GM18511 (cell line): Measurements from ENCODE around the gene OR8H2.
"Not testable (repeated sequence)": the region's sequence is repeated elsewhere in the genome, so short reads cannot be mapped to it uniquely, and the experiment has no call there.

Source experiments
- ATAC-seq: cut with Tn5 transposase; IDR thresholded peaks from one replicate; pipeline ENCODE4 v1.9.1; 2021; ENCODE audit warnings: mild to moderate bottlenecking, moderate library complexity; ENCODE audit not compliant: unreplicated experiment

OR8H2 gene, protein sequence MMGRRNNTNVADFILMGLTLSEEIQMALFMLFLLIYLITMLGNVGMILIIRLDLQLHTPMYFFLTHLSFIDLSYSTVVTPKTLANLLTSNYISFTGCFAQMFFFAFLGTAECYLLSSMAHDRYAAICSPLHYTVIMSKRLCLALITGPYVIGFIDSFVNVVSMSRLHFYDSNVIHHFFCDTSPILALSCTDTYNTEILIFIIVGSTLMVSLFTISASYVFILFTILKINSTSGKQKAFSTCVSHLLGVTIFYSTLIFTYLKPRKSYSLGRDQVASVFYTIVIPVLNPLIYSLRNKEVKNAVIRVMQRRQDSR

DNA sequence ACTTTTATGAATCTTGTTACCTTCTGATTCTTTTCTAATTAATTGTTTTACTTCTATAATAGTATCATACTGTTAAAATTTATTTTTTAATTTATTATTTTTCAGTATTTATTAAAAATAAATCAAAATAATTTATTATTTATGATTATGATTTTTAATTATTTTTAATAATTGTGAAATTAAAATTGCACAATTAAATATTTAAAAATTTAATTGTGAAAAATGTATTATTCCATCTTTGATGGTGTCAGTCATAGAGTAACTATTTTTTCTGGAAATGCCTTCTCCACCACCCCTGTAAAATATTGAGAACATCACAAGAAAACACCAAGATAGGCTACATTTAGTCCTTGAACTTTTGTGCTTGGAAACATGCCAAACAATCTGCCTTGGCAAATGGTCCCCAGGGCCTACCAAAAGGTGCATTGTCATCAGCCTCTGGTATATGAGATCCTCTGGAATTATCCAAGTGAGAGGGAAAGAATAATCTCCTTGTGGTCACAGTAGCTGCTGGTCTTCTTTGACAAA is at the start of gene OR8H2:
Gene OR8H2, plus strand, starts transcription at position 478 of the 528 bp plus-strand sequence. CDS start 1,356 bp downstream, outside the sequence.
- ATAC-seq: no peak

GRCh38 chr11:56056366-56056765 is 47.1 kb upstream of the OR8H2 start:
- not testable (repeated sequence) for ATAC-seq

DNA sequence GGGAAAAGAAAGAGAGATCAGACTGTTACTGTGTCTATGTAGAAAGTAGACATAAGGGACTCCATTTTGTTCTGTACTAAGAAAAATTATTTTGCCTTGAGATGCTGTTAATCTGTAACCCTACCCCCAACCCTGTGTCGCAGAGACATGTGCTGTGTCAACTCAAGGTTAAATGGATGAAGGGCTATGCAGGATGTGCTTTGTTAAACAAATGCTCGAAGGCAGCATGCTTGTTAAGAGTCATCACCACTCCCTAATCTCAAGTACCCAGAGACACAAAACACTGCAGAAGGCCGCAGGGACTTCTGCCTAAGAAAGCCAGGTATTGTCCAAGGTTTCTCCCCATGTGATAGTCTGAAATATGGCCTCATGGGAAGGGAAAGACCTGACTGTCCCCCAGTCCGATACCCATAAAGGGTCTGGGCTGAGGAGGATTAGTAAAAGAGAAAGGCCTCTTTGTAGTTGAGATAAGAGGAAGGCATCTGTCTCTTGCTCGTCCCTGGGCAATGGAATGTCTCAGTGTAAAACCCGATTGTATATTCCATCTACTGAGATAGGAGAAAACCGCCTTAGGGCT is 45.7 kb upstream of the OR8H2 start:
- ATAC-seq: not testable (repeated sequence)

GRCh38 chr11:56058260-56058780 is 45.2 kb upstream of the OR8H2 start:
- ATAC-seq: not testable (repeated sequence)

DNA sequence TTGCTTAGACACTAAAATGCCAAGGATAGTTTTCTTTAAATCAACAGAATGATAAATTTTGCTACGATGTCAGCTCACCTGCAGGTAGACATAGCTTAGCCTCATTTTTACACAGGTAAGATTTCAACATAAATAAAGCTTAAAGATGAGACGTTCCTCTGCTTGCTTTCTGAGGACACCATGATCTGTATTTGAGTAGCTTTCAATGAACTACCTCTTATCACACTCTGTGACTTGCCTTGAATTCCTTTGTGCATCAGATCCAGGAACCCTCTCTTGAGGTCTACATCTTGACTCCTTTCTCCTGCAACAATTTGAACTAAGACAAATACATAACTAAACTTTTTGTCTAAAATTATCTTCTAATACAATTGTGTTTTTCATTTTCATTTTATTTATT is 36.5 kb upstream of the OR8H2 start:
- ATAC-seq: no peak

- no peak for ATAC-seq
Observed at GRCh38 chr11:56089697-56090096, 13.8 kb upstream of the OR8H2 start.

DNA sequence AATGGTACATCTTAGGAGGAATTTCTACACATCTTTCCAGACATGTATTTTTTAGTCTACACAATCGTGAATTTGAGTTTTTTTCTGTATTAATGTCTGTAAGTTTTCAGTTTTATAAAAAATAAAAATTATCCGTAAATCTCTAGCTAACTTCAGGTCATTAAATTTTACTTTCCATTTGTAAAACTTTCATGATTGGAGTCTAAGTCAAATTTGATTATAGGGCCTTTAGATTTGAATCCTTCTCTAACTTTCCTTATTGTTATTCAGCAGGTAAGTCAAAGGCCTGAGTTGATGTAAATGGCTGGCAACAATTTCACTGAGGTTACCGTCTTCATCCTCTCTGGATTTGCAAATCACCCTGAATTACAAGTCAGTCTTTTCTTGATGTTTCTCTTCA is 10.5 kb upstream of the OR8H2 start, which contains the start of gene OR8I2:
Gene OR8I2, plus strand, starts transcription at position 301 of the 400 bp plus-strand sequence. Its CDS starts 0 bp downstream, at position 301.
- ATAC-seq: no peak

DNA sequence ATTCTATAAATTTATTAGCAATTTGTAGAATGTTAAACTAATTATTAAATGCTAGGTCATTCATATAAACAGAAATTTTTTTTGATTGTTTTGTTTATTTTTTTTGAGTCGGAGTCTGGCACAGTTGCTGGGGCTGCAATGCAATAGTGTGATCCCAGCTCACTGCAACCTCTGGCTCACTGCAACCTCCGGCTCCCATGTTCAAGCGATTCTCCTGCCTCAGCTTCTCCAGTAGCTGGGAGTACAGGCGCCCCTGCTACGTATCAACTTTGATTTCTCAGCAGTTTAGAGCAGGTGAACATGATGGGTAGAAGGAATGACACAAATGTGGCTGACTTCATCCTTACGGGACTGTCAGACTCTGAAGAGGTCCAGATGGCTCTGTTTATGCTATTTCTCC is 18.6 kb downstream of the OR8H2 start, which contains the start of gene OR8H3:
Gene OR8H3, plus strand, starts transcription at position 301 of the 400 bp plus-strand sequence. Its CDS starts 0 bp downstream, at position 301.
- ATAC-seq: no peak

DNA sequence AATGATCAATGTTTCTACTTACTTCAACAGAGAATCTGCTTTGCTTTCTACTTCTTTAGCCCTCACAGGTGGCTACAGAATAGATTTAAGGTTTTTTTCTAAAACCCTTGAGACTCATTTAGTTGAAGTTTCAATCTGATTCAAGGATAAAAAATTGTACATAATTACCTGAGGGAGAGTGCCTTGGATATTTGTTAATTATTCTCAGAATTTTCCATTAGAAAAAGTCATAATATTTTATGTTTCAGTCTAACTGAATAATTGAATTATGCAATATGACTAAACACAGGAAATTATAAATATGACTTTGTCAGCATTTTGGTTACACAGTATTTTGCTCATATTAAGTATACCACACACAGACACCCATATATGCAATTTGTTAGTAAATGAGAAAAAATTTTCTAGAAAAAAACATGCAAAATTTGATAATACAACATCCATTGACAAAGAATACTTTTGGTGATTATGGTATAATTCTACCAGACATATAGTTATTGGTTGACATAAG is 36.7 kb downstream of the OR8H2 start, which contains the start of gene OR8J3:
Gene OR8J3, minus strand, starts transcription at position 51 of the 511 bp plus-strand sequence. CDS start 2,483 bp downstream, outside the sequence.
- no peak for ATAC-seq

DNA sequence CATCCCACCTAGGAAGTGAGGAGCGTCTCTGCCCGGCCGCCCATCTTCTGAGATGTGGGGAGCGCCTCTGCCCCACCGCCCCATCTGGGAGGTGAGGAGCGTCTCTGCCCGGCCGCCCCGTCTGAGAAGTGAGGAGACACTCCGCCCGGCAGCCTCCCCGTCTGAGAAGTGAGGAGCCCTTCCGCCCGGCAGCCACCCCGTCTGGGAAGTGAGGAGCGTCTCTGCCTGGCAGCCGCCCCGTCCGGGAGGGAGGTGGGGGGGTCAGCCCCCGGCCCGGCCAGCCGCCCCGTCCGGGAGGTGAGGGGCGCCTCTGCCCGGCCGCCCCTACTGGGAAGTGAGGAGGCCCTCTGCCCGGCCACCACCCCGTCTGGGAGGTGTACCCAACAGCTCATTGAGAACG is 40.2 kb downstream of the OR8H2 start:
- not testable (repeated sequence) for ATAC-seq

- ATAC-seq: no peak
Observed at GRCh38 chr11:56151376-56151775, 47.9 kb downstream of the OR8H2 start.

GRCh38 chr11:56152333-56152732 is 48.8 kb downstream of the OR8H2 start:
- no peak for ATAC-seq
